Mammary epithelial cell (primary cell): ENCODE measurements around the gene LHFPL3.

Experiments
- EZH2 ChIP-seq: IDR thresholded peaks from 2 replicates; pipeline ENCODE4 v1.6.1; 2012; ENCODE audit warnings: low read length, inconsistent platforms, borderline replicate concordance
- TF ChIP-seq, protein P1 (sequence below), 2 donors: IDR thresholded peaks in 1 of 2; conservative IDR thresholded peaks in 1 of 2; 2 replicates each; pipeline ENCODE4 v1.5.1; 2011 to 2012; ENCODE audit warnings: inconsistent platforms in 2 of 2, low read length in 2 of 2, mild to moderate bottlenecking in 2 of 2, control low read depth in 1 of 2, low read depth in 1 of 2; ENCODE audit not compliant: insufficient read depth in 1 of 2; ENCODE audit errors: extremely low read depth in 1 of 2

DNA sequence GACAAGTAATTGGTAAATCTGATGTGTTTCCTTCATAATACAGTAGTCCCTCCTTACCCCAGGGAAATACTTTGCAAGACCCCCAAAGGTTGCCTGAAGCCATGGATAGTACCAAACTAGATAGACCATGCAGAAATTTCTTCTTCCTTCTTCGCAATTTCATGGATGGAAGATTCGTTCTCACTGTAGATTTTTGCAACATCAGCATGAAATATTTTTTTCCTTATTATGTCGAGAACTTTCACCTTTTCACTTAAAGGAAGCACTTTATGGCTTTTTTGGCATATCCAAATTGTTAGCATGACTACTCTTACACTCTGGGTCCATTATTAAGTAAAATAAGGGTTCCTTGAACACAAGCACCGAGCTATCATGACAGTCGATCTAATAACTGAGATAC, 333.2 kb downstream of the LHFPL3 start:
- TF ChIP-seq, protein P1, sequence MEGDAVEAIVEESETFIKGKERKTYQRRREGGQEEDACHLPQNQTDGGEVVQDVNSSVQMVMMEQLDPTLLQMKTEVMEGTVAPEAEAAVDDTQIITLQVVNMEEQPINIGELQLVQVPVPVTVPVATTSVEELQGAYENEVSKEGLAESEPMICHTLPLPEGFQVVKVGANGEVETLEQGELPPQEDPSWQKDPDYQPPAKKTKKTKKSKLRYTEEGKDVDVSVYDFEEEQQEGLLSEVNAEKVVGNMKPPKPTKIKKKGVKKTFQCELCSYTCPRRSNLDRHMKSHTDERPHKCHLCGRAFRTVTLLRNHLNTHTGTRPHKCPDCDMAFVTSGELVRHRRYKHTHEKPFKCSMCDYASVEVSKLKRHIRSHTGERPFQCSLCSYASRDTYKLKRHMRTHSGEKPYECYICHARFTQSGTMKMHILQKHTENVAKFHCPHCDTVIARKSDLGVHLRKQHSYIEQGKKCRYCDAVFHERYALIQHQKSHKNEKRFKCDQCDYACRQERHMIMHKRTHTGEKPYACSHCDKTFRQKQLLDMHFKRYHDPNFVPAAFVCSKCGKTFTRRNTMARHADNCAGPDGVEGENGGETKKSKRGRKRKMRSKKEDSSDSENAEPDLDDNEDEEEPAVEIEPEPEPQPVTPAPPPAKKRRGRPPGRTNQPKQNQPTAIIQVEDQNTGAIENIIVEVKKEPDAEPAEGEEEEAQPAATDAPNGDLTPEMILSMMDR (conservative IDR thresholded peaks at IDR 0.05 in 1 of 2, IDR thresholded peaks at IDR 0.05 in 1 of 2; ENCODE audit: extremely low read depth in 1 of 2, insufficient read depth in 1 of 2, low read depth in 1 of 2, low read length in 2 of 2), result no peak
- TF ChIP-seq EZH2, result no peak
